GM23338 (cell line): ENCODE data around the gene SPATC1L. TPM values are rescaled to one million over a fixed set of nuclear protein-coding genes. Genes with fewer than 3 reads are reported as not detected.

ENCODE experiments used
- ATAC-seq: fragments of 200-7000 bp; cut with Tn5 transposase; 3 replicates; pipeline ENCODE4 v1.9.1; 2020
- DNase-seq: peaks from one replicate; pipeline ENCODE4 v3.0.0-alpha.2; 2015; ENCODE audit warnings: low spot score
- H2AFZ ChIP-seq: fragments of 200-600 bp; sonication (generic); 2 replicates; pipeline ENCODE4 v1.8.0; 2016; ENCODE audit warnings: antibody characterized with exemption, mild to moderate bottlenecking, moderate library complexity
- H3F3A ChIP-seq: fragments of 200-600 bp; sonication (generic); replicated peaks from 2 replicates; pipeline ENCODE4 v1.8.0; 2017; ENCODE audit warnings: antibody characterized with exemption, mixed run types, low read depth
- H3K27ac ChIP-seq: fragments of 200-600 bp; sonication (generic); 2 replicates; pipeline ENCODE4 v1.6.1; 2016; ENCODE audit warnings: low read depth
- H3K27me3 ChIP-seq: fragments of 200-600 bp; sonication (generic); 2 replicates; pipeline ENCODE4 v1.8.0; 2016; ENCODE audit warnings: mild to moderate bottlenecking, mixed run types, moderate library complexity; ENCODE audit not compliant: insufficient read depth
- H3K36me3 ChIP-seq: fragments of 200-600 bp; sonication (generic); 2 replicates; pipeline ENCODE4 v1.8.0; 2016; ENCODE audit warnings: mild to moderate bottlenecking; ENCODE audit not compliant: insufficient read depth
- H3K4me1 ChIP-seq: fragments of 200-600 bp; sonication (generic); 2 replicates; pipeline ENCODE4 v1.8.0; 2016; ENCODE audit warnings: mild to moderate bottlenecking, moderate library complexity; ENCODE audit not compliant: insufficient read depth
- H3K4me2 ChIP-seq: fragments of 200-600 bp; sonication (generic); 2 replicates; pipeline ENCODE4 v1.7.1; 2017; ENCODE audit warnings: mixed run types
- H3K4me3 ChIP-seq: fragments of 200-600 bp; sonication (generic); 2 replicates; pipeline ENCODE4 v1.6.1; 2016; ENCODE audit warnings: mixed run types
- H3K79me2 ChIP-seq: fragments of 200-600 bp; sonication (generic); replicated peaks from 2 replicates; pipeline ENCODE4 v1.8.0; 2017; ENCODE audit warnings: mild to moderate bottlenecking; ENCODE audit not compliant: insufficient read depth
- H3K9me2 ChIP-seq: fragments of 200-600 bp; sonication (generic); 2 replicates; pipeline ENCODE4 v1.8.0; 2017; ENCODE audit not compliant: insufficient read depth
- H4K20me1 ChIP-seq: fragments of 200-600 bp; sonication (generic); replicated peaks from 2 replicates; pipeline ENCODE4 v1.8.0; 2017; ENCODE audit warnings: mild to moderate bottlenecking; ENCODE audit not compliant: insufficient read depth
- H3K27ac Mint-ChIP-seq: 2 replicates; pipeline ENCODE4 v1.8.0; 2020; ENCODE audit warnings: inconsistent platforms, mild to moderate bottlenecking, moderate library complexity, mixed read lengths
- H3K27me3 Mint-ChIP-seq: 3 replicates; pipeline ENCODE4 v1.8.0; 2022; ENCODE audit warnings: low read depth, mild to moderate bottlenecking, moderate library complexity, mixed read lengths, inconsistent platforms; ENCODE audit not compliant: insufficient read depth, poor library complexity
- H3K36me3 Mint-ChIP-seq: 3 replicates; pipeline ENCODE4 v1.8.0; 2021; ENCODE audit warnings: low read depth, mild to moderate bottlenecking, inconsistent platforms, moderate library complexity, mixed read lengths
- H3K4me1 Mint-ChIP-seq: 3 replicates; pipeline ENCODE4 v1.8.0; 2020; ENCODE audit warnings: mild to moderate bottlenecking, inconsistent platforms, mixed read lengths
- H3K4me3 Mint-ChIP-seq: 3 replicates; pipeline ENCODE4 v1.8.0; 2021; ENCODE audit warnings: moderate library complexity, mild to moderate bottlenecking, inconsistent platforms, mixed read lengths
- H3K9me3 Mint-ChIP-seq: 3 replicates; pipeline ENCODE4 v1.8.0; 2020; ENCODE audit warnings: moderate library complexity, mild to moderate bottlenecking, inconsistent platforms, mixed read lengths
- EZH2phosphoT487 ChIP-seq: fragments of 200-600 bp; sonication (generic); IDR thresholded peaks from one replicate; pipeline ENCODE4 v1.8.1; 2018; ENCODE audit warnings: antibody characterized with exemption; ENCODE audit not compliant: unreplicated experiment
- JUNB ChIP-seq: IDR thresholded peaks from one replicate; pipeline ENCODE4 v1.6.1; 2016; ENCODE audit warnings: antibody characterized with exemption; ENCODE audit not compliant: unreplicated experiment
- NANOG ChIP-seq: IDR thresholded peaks from 2 replicates; pipeline ENCODE4 v1.6.1; 2016; ENCODE audit warnings: antibody characterized with exemption, borderline replicate concordance
- REST ChIP-seq: IDR thresholded peaks from one replicate; pipeline ENCODE4 v1.6.1; 2018; ENCODE audit warnings: antibody characterized with exemption; ENCODE audit not compliant: unreplicated experiment
- STAT1 ChIP-seq: IDR thresholded peaks from one replicate; pipeline ENCODE4 v1.6.1; 2016; ENCODE audit warnings: antibody characterized with exemption; ENCODE audit not compliant: unreplicated experiment
- ZNF462 ChIP-seq: fragments of 250-450 bp; sonication (Bioruptor Pico); IDR thresholded peaks from 2 replicates; pipeline ENCODE4 v1.5.0; 2020; ENCODE audit warnings: mild to moderate bottlenecking, moderate library complexity
- polyA plus RNA-seq: library from polyadenylated mRNA; unstranded; fragments of >200 nt; fragmentation: Nextera tagmentation; extraction: Ambion mirVana; gene quantifications from 2 replicates; pipeline ENCODE4 v1.2.1, GENCODE V29; 2016
- total RNA-seq: library from RNA; depleted of rRNA; stranded (reverse); fragments of >200 nt; shearing (Covaris generic); gene quantifications from 2 replicates; pipeline ENCODE4 v1.2.3, GENCODE V29; 2014

SPATC1L gene
- total and polyA plus RNA-seq, 2 experiments from 2014 or later: 37.6 to 70.2 TPM

- H2AFZ ChIP-seq: no peak overlapping the region
These were observed 42.8 kb upstream of the SPATC1L start for GRCh38 chr21:46226920-46227599.

More at GRCh38 chr21:46226920-46227599, 42.8 kb upstream of the SPATC1L start:
- peaks cover 6% of the 10 kb centered on the region; the same call in 1 of the 2 replicates for H3F3A ChIP-seq
- H3K4me3 Mint-ChIP-seq: peak overlapping the region; percentile 79
- peaks cover 63% of the 10 kb centered on the region for H3K36me3 Mint-ChIP-seq
- H3K27me3 Mint-ChIP-seq: peaks cover 7% of the 10 kb centered on the region
- peaks cover 22% of the 10 kb centered on the region for H3K36me3 ChIP-seq
- H3K9me2 ChIP-seq: peaks cover 8% of the 10 kb centered on the region; the same call in 1 of the 2 replicates
- H3K27ac Mint-ChIP-seq: no peak overlapping the region
- peaks cover 37% of the 10 kb centered on the region for H4K20me1 ChIP-seq
- no peak overlapping the region for H3K27ac ChIP-seq
- H3K27me3 ChIP-seq: no peaks in the 10 kb centered on the region
- peak overlapping the region; percentile 98 for H3K4me3 ChIP-seq
- H3K4me1 Mint-ChIP-seq: peaks cover 23% of the 10 kb centered on the region
- ATAC-seq (no peak), DNase-seq (no peak)
- H3K9me3 Mint-ChIP-seq: peaks cover 51% of the 10 kb centered on the region
- peak overlapping the region; percentile 99 for H3K4me2 ChIP-seq
- peaks cover 89% of the 10 kb centered on the region for H3K79me2 ChIP-seq
- TF ChIP-seq EZH2phosphoT487 (no peak), REST (no peak), STAT1 (no peak), ZNF462 (CRISPR knock-in tag) (no peak), JUNB (no peak), NANOG (no peak)
- peaks cover 20% of the 10 kb centered on the region for H3K4me1 ChIP-seq
